Endothelial cell of umbilical vein (primary cell): ENCODE measurements around the gene CMSS1. TPM values are rescaled to one million over a fixed set of nuclear protein-coding genes. Genes with fewer than 3 reads are reported as not detected.
A peak's percentile ranks its signal among the peaks of the same experiment; 100 is the strongest.

Experiments
- BruUV-seq: library from RNA; stranded (reverse); fragments of 400-500 nt; replicated peaks from 2 replicates; lab custom pipeline; 2021; lab: Mats Ljungman, UMichigan
- CTCF ChIA-PET: fragments of 300-600, 350-600 bp; sonication (Branson Sonifier 250); formaldehyde crosslinking; loops from one replicate; lab custom pipeline; 2021; ENCODE audit warnings: antibody characterized with exemption, inconsistent platforms; lab: Charles Lee
- POLR2A ChIA-PET: fragments of 300-600, 350-600 bp; sonication (Branson Sonifier 250); formaldehyde crosslinking; loops from one replicate; lab custom pipeline; 2021; ENCODE audit warnings: antibody characterized with exemption, inconsistent platforms; lab: Charles Lee
- DNase-seq: peaks from one replicate; pipeline ENCODE4 v3.0.0-alpha.2; 2011; ENCODE audit warnings: low read depth, low spot score
- FAIRE-seq: peaks from 2 replicates; lab custom pipeline; 2011; peaks lifted over from hg19 to GRCh38; lab: Jason Lieb, UNC
- H2AFZ ChIP-seq: 2 replicates; pipeline ENCODE4 v1.6.0; 2012; ENCODE audit warnings: low read depth, low read length, control low read depth, inconsistent platforms
- H3K27ac ChIP-seq: 2 replicates; pipeline ENCODE4 v1.5.1; 2011; ENCODE audit warnings: low read depth, mild to moderate bottlenecking, control low read depth, low read length, moderate library complexity; ENCODE audit not compliant: insufficient read depth
- H3K27me3 ChIP-seq, 2 experiments: 2 replicates each; pipeline versions ENCODE4 v1.6.0 to v1.6.1; 2011; ENCODE audit warnings: low read length in 2 of 2, mixed read lengths in 1 of 2; ENCODE audit not compliant: control insufficient read depth in 2 of 2, insufficient read depth in 2 of 2
- H3K36me3 ChIP-seq, 2 experiments: 2 replicates in 1 of 2; 3 replicates in 1 of 2; pipeline ENCODE4 v1.5.1; 2011; ENCODE audit warnings: low read length in 2 of 2, mild to moderate bottlenecking in 1 of 2, moderate library complexity in 1 of 2; ENCODE audit not compliant: control insufficient read depth in 2 of 2, insufficient read depth in 2 of 2; ENCODE audit errors: extremely low read depth in 1 of 2
- H3K4me1 ChIP-seq: 3 replicates; pipeline ENCODE4 v1.5.1; 2011; ENCODE audit warnings: mild to moderate bottlenecking, low read length; ENCODE audit not compliant: control insufficient read depth, insufficient read depth; ENCODE audit errors: extremely low read depth
- H3K4me2 ChIP-seq: 2 replicates; pipeline ENCODE4 v1.6.1; 2011; ENCODE audit warnings: low read length, control low read depth, mixed read lengths; ENCODE audit not compliant: insufficient read depth
- H3K4me3 ChIP-seq, 3 experiments: fragments of 200-600 bp in 1 of 3; sonication (generic), shearing (Covaris generic) in 1 of 3; replicated peaks in 1 of 3; 2 replicates each; pipeline ENCODE4 v1.5.1; 2011 to 2016; ENCODE audit warnings: control low read depth in 3 of 3, low read length in 3 of 3, mild to moderate bottlenecking in 2 of 3, inconsistent platforms in 1 of 3, low read depth in 1 of 3, moderate library complexity in 1 of 3; ENCODE audit not compliant: insufficient read depth in 1 of 3
- H3K79me2 ChIP-seq: 2 replicates; pipeline ENCODE4 v1.6.0; 2012; ENCODE audit warnings: low read length, inconsistent platforms; ENCODE audit not compliant: control insufficient read depth, insufficient read depth
- H3K9ac ChIP-seq: replicated peaks from 2 replicates; pipeline ENCODE3; 2011; ENCODE audit warnings: low read length, control low read depth; ENCODE audit not compliant: insufficient read depth; ENCODE audit errors: extremely low read depth
- H3K9me1 ChIP-seq: replicated peaks from 3 replicates; pipeline ENCODE4 v1.6.0; 2011; ENCODE audit warnings: mild to moderate bottlenecking, low read length; ENCODE audit not compliant: control insufficient read depth, insufficient read depth; ENCODE audit errors: extremely low read depth
- H3K9me3 ChIP-seq: replicated peaks from 2 replicates; pipeline ENCODE4 v1.5.1; 2012; ENCODE audit warnings: low read length, inconsistent platforms; ENCODE audit not compliant: control insufficient read depth, insufficient read depth
- H4K20me1 ChIP-seq: replicated peaks from 2 replicates; pipeline ENCODE3; 2011; ENCODE audit warnings: mild to moderate bottlenecking, low read length; ENCODE audit not compliant: control insufficient read depth, insufficient read depth; ENCODE audit errors: extremely low read depth
- CTCF ChIP-seq, 2 donors: IDR thresholded peaks; 1 replicate in 1 of 2; 2 replicates in 1 of 2; pipeline ENCODE4 v1.5.1; 2011; ENCODE audit warnings: low read length in 2 of 2, mild to moderate bottlenecking in 2 of 2, moderate library complexity in 2 of 2, control low read depth in 1 of 2, inconsistent platforms in 1 of 2, low read depth in 1 of 2; ENCODE audit not compliant: insufficient read depth in 1 of 2; ENCODE audit errors: extremely low read depth in 1 of 2
- EZH2 ChIP-seq: IDR thresholded peaks from 2 replicates; pipeline ENCODE4 v1.6.1; 2012; ENCODE audit warnings: borderline replicate concordance, low read depth, mild to moderate bottlenecking, moderate library complexity, low read length, inconsistent platforms; ENCODE audit not compliant: severe bottlenecking
- FOS ChIP-seq: IDR thresholded peaks from 2 replicates; pipeline ENCODE4 v1.6.1; 2011; ENCODE audit warnings: mild to moderate bottlenecking, low read length, moderate library complexity, borderline replicate concordance; ENCODE audit not compliant: insufficient read depth
- GATA2 ChIP-seq: IDR thresholded peaks from 2 replicates; pipeline ENCODE4 v1.7.0; 2011; ENCODE audit warnings: low read depth, mild to moderate bottlenecking, moderate library complexity, mixed read lengths, low read length; ENCODE audit not compliant: insufficient read length, insufficient read depth
- JUN ChIP-seq: IDR thresholded peaks from 2 replicates; pipeline ENCODE4 v1.6.1; 2011; ENCODE audit warnings: borderline replicate concordance, low read depth; ENCODE audit not compliant: insufficient read length, insufficient read depth
- MAX ChIP-seq: IDR thresholded peaks from 2 replicates; pipeline ENCODE4 v1.6.1; 2011; ENCODE audit not compliant: insufficient read depth, insufficient read length
- MYC ChIP-seq: IDR thresholded peaks from one replicate; pipeline ENCODE4 v1.6.1; 2011; ENCODE audit warnings: mild to moderate bottlenecking, low read depth, low read length
- POLR2A ChIP-seq: IDR thresholded peaks from 2 replicates; pipeline ENCODE4 v1.6.1; 2012; ENCODE audit warnings: low read depth, mild to moderate bottlenecking, control low read depth, low read length
- POLR2AphosphoS5 ChIP-seq: IDR thresholded peaks from 2 replicates; pipeline ENCODE4 v1.6.1; 2012; ENCODE audit warnings: low read depth, mild to moderate bottlenecking, control low read depth, low read length, moderate library complexity; ENCODE audit not compliant: insufficient read depth
- dilution Hi-C: fragments of 300-500 bp; cut with MboI; formaldehyde crosslinking; loops from one replicate; pipeline ENCODE4 v1.15.0; 2019; ENCODE audit warnings: low sequenced_read_pairs; ENCODE audit not compliant: extremely low pct_ligation_motif_present
- intact Hi-C: fragments of 100-400 bp; cut with micrococcal nuclease; formaldehyde crosslinking; loops from one replicate; pipeline ENCODE4 v1.10.0; 2022
- polyA plus RNA-seq, 4 experiments: library from polyadenylated mRNA; depleted of rRNA in 3 of 4; stranded (reverse) in 3 of 4; unstranded in 1 of 4; fragments of >200 nt; gene quantifications; 2 replicates each; pipeline versions ENCODE4 v1.2.1 to v1.2.3, GENCODE V29; 2011 to 2012; ENCODE audit warnings: missing spikeins in 1 of 4
- total RNA-seq: library from RNA; stranded (reverse); gene quantifications from 2 replicates; pipeline ENCODE4 v1.2.3, GENCODE V29; 2021

CMSS1 gene
- total and polyA plus RNA-seq, 2 donors (not counting 3 experiments of a cell fraction or from before 2014, with no cell fraction given): 9.7 to 60.6 TPM

GRCh38 chr3:99895131-99895696, 77.6 kb downstream of the CMSS1 start:
- DNase-seq (no peak), FAIRE-seq (peak; percentile 33)
- Histone ChIP-seq H3K4me1 (peaks cover 16% of the 10 kb centered on the region), H3K36me3 (no peaks in the 10 kb centered on the region), H3K4me3 (no peak overlapping the region), H3K9me3 (no peaks in the 10 kb centered on the region), H3K27me3 (no peaks in the 10 kb centered on the region), H3K9ac (no peak overlapping the region), H3K4me2 (no peak overlapping the region), H3K79me2 (peaks cover 5% of the 10 kb centered on the region), H4K20me1 (no peaks in the 10 kb centered on the region), H3K27ac (peak overlapping the region; percentile 92), H3K9me1 (no peaks in the 10 kb centered on the region), H2AFZ (no peak overlapping the region)
- dilution Hi-C loops (no loop called here), intact Hi-C loops (no loop called here)
- no peak for TF ChIP-seq POLR2A
- no peak for TF ChIP-seq MAX
- no peak for TF ChIP-seq JUN
- TF ChIP-seq GATA2: no peak
- TF ChIP-seq CTCF (IDR thresholded peaks at IDR 0.05; ENCODE audit: extremely low read depth in 1 of 2, insufficient read depth in 1 of 2, low read depth in 1 of 2, low read length in 2 of 2): no peak
- TF ChIP-seq POLR2AphosphoS5: no peak
- no peak for TF ChIP-seq EZH2
- no peak for TF ChIP-seq MYC
- no peak for TF ChIP-seq FOS
- CTCF ChIA-PET: interaction anchor here (0.7 to 2.4 kb wide), 8 partner anchors 8 to 359 kb away, joined by 3 to 10 read pairs (median 6); no protein-coding TSS in a partner anchor
- BruUV-seq: no TSS peak
- POLR2A ChIA-PET: interaction anchor here (0.7 kb wide), 1 partner anchor 25 kb away, joined by 3 read pairs; no protein-coding TSS in a partner anchor
